NCI-H2196 treated with DMSO at 0.1 percent for 48 hours (cell line): ENCODE results near the gene PPIP5K1.
"Not testable (repeated sequence)": the region's sequence is repeated elsewhere in the genome, so short reads cannot be mapped to it uniquely, and the experiment has no call there.

ENCODE experiments used
- DNase-seq: peaks from one replicate; lab custom pipeline; 2025; ENCODE audit not compliant: unreplicated experiment; lab: John Stamatoyannopoulos, UW

The PPIP5K1 gene

DNA sequence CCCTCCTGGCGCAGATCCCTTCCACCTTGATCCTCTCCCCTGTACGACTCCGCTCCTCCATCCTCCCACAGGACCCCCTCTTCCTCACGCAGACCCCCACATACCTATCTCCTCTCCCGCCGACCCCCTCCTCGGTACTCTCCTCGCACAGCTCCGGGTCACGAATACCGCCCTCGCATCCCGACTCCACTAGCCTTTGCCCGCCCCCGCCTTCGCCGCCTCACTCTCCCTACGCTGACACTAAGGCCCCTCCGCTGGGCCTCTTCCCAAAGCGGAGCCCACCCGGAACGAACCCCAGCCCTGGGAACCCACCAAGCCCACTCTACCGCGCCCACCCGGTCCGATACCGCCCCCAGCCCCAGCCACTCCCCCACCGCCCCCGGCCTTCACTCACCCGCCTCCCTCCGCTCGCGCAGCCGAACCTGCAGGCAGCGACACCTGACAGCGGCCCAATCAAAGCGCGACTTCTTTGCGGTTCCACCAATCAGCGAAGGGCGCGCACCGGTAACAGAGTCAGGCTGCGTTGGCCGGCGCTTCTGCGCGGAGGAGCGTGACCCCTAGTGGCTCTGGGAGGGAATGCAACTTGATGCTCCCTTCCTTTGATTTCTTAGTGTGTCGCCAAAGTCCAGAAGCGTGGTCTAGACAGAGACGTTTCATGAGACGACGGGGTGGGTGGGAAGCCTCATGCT, at the start of gene PPIP5K1:
TSS of gene PPIP5K1 (minus strand) at position 431 of the 689 bp plus-strand sequence. CDS start 5,704 bp downstream, outside the sequence.
- not testable (repeated sequence) for DNase-seq

DNA sequence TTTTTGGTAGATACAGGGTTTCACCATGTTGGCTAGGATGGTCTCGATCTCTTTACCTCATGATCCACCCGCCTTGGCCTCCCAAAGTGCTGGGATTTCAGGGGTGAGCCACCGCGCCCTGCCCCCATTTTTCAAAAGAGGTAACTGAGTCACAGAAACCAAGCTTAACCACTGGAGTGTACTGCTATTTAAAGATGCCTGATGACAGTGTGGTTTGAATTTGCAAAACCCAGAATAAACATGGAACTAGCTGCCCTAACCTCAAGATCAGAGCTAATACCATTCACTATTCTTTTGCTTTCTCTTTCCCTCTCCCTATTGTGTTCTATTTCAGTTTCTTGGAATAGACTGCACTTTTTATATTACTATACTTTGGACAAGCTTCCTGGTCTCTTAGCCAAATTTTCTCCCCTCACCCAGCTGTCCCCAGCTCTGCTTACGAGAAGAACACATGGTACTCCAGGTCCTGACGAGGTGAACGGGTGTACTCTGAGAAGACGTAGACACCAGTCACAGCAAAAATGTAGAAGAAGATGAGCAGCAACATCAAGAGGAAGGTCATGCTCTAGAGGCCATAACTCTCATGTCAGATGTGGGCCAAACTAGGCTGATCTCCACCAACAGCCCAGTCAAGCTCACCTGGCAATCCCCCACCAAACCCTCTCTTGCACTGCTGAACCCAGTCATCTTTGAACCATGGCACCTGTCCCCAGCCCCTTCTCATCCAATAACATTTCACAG, 48.6 kb upstream of the PPIP5K1 start:
- not testable (repeated sequence) for DNase-seq

DNA sequence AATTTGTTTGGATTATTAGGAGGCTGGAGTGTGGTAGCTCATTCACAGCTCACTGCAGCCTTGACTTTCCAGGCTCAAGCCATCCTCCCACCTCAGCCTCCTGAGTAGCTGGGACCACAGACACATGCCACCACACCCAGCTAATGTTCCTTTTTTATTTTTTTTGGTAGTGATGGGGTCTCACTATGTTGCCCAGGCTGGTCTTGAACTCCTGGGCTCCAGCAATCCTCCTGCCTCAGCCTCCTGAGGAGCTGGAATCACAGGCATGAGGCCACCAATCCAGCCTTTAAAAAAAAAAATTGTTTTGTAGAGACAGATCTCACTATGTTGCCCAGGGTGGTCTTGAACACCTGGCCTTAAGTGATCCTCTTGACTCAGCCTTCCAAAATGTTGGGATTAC, 36.9 kb upstream of the PPIP5K1 start:
- DNase-seq: not testable (repeated sequence)

DNA sequence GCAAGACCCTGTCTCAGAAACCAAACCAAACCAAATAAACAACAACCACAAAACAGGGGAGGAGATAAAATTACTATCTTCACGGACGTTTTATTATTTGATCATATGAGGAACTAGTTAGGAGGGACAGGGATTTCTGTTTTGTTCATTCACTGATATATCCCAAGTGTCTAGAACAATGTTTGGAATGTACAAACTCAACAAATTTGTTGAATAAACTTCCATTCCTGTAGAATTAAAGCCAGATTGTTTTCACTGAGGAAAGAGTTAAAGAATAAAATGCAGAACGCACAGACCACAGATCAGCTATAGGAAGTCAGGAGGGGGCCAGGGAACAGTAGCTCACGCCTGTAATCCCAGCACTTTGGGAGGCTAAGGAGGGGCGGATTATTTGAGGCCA, 35.1 kb upstream of the PPIP5K1 start:
- DNase-seq: no peak

DNA sequence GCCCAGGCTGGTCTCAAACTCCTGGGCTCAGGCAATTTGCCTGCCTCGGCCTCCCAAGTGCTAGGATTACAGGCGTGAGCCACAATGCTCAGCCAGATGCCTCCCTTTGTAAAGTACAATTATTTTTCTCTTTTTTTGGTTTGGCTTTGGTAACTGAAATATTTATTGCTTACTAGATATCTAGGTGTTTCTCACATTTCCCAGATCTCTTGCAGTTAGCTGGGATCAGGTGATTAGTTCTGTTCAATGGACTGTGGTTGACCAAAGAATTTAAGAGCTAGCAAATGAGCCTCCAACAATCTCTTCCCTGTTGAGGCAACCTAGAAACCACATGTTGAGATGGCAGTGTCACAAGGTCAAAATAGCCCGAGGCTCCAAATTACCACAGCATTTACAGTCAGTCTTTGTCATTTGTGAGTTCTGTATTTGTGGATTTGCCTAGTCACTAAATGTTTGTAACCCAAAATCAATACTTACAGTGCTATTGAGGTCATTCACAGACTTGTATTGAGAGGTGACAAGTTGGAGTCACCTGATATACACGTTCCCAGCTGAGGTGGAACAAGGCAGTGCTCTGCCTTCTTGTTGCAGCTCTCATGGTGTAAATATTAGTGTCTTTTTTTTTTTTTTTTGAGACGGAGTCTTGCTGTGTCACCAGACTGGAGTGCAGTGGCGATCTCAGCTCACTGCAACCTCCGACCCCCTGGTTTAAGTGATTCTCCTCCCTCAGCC, 32.2 kb upstream of the PPIP5K1 start:
- DNase-seq: not testable (repeated sequence)

DNA sequence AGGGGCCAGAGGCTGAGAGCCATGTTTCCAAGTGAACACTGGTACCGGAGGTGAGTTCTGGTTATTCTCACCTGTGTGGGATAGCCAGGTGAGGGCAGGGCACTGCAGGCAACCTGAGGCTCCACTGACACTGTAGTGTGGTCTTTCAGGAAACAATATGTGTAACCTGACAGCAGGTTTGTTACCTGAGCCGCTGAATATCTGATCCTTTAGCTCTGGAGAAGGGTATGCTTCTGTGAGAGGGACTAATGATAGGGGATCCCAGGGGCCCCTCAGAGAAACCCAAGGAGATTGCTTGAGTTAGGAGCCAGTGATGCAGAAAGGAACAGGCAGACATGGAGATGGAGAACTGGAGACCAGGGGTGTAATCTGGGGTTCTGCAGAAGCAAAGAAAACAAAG, 28.7 kb upstream of the PPIP5K1 start, which contains the start of gene STRC:
TSS of gene STRC (minus strand) at position 101 of the 400 bp plus-strand sequence. CDS start at position 23, 78 bp downstream.
- DNase-seq: not testable (repeated sequence)

DNA sequence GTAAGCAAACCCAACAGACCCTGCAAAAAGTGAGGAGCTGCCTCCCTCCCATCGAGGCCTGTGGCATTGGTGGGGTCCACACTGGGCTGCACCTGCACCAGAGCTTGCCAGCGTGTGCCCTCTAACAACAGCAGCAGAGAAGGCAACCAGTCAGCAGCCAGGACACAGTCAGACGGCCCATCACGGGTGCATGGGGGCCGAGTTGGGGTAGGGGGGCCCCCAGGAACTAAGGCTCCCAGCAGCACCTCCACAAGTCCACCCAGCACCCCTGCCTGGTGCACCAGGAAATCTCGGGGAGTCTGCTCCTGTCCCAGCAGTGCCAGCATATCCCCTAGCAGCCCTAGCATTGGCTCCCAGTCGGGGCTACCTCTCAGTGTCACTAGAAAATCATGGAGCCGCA, 27.7 kb upstream of the PPIP5K1 start:
- not testable (repeated sequence) for DNase-seq

DNA sequence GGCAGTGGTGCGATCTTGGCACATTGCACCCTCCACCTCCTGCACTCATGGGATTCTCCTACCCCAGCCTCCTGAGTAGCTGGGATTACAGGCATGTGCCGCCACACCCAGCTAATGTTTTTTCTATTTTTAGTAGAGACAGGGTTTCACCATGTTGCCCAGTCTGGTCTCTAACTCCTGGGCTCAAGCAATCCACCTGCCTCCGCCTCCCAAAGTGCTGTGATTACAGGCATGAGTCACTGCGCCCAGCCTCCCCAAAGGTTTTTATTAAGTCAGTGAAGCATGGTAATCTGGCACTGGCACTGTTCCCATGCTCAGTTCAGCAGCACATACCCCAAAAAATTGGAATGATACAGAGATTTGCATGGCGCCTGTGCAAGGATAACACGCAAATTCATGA, 12.2 kb upstream of the PPIP5K1 start:
- not testable (repeated sequence) for DNase-seq

DNA sequence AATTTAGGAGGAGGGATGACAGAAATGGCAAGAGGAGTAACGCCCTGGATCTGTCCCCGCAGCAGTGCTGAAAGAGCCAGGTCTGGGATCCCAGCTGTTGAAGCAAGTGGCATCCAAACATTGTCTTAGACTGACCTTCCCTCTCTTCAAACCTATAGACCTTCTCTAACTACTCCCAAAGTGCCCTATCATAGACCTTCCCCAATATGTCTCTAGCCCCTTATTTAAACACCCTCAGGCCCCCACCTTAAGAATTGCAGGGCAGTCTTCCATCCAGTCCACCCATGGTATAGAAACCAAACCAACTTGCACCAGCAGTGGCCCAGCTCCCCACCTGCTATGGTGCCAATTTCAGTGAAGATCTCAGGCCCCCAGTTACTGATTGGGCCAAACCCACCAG, 10.2 kb upstream of the PPIP5K1 start:
- DNase-seq: not testable (repeated sequence)

DNA sequence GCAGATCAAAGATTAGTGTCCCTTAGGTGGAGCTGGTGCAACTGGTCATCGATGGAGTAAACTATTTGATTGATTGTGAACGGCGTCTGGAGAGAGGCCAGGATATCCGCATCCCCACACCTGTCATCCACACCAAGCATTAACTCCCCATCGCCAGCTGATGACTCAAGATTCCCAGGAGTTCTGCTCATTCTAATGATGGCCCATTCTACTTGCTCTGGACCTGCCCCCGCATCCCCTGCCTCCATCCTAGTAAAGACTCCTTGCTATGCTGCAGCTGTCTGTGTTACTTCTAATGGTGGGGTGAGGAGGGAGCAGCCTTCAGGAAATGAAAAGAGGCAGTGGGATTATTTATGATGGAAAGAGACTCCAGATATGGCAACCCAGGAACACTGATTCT, 9.1 kb upstream of the PPIP5K1 start:
- DNase-seq: not testable (repeated sequence)

DNA sequence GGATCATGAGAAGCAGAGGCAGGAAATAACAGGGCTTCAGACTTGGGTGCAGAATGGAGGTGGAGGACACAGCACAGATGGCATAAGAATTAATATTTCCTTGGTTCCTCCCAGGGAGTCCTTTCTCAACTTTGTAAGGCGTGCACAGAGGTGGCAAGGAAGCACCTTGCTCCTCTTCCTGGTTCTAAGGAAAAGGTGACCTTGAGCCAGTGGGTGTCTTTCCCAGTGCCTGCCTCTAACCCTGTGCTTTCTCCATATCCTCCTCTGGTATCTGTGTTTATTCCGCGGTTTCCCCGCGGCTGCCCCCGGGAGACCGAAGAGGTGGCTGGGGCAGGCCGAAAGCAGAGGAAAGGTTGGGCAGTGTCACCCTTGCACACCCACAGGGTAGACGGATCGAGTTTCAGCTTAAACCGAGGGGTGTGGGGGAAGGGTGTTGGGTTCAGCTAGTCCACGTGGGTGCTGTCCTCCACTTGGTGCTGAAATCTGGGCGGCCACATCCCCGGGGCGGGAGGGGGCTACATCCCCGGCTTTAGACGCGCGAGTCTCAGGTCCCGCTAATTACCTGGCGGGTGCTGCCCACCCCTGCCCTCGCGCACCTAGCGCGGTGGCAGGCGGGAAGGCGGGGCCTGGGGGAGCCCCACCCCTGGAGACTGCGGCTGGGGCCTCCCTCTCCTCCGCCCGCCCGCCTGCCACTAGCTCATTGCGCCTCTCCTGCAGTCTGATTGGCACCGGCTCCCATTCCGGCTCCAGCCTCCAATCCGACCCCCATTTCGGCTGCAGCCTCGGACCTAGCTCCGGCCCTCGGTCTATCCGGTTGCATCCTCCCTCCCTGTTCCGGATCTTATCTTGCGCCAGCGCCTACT, 3.6 kb upstream of the PPIP5K1 start, which contains the start of gene CKMT1B:
TSS of gene CKMT1B (plus strand) at position 700 of the 863 bp plus-strand sequence. CDS start 192 bp downstream, outside the sequence.
- not testable (repeated sequence) for DNase-seq

DNA sequence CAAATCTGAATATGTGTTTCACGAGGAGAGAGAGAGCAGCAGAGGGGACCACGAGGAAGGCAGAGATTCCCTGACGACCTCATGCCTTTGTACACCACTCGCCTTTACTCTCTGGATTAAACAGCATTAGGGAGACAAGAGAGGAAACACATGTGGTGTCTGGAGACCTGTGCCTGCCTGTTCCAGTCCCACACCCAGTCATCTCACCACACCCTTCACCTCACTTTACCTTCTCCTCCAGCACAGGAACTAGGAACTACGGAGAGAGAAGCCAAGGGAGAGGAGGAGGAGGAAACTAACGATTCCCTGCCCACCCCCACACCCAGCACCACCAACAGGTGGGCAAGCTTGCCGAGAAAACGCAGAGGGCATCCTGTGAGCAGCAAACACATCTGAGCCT, 2.8 kb upstream of the PPIP5K1 start:
- not testable (repeated sequence) for DNase-seq

DNA sequence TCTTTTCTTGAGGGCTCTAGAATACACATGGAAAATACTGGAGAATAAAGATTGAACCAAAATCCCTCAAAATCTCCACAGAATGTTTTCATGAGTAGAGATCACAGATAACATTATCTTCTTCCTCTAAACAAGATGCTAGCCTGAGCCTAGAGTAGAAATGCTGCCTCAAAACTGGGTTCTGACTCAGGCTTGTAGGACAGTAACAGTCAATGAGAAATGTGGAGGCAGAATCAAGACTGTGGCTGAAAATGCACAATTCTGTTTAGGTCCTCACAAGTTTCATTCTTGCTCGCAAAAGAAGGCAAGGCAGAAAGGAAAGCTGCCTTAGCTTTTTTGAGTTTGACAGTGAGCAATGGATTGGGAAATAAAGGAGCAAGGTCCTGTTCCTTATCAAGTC, 15.4 kb downstream of the PPIP5K1 start:
- not testable (repeated sequence) for DNase-seq

DNA sequence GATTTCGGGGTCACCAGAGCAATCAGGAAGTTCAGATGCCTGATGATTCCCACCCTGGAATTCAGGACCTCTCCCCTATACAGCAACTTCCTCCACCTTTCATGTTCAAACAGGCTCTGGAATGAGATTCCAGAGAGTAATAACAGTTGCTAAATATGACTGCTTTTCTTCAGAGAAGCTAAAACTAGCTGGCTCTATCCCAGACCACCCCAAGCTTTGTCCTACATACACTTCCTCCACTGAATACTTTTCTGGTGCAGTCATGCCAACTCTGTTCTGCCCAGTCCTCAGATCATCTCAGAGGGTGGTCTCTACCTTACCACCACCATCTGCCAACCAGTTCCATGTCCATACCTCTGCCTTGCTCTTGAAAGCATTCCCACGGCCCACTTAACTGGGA, 23.4 kb downstream of the PPIP5K1 start:
- not testable (repeated sequence) for DNase-seq

DNA sequence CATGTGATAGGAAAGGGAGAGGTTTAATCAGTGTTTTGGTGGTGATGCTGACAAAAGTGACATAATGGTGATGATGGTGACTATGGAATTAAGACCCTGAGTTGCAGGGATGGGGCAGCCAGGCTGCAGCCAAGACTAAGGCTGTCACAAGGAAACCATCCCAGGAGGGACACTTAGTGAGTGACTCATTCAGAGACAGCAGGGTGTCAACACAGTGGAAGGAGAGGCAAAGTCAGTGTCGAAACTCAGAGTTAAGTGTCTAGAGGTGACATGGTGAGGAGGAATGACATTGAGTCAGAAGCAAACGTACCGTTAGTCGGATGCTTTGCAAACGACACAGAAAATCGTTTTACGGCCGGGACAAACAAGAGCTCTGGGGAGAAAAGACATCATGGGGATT, 26.2 kb downstream of the PPIP5K1 start:
- DNase-seq: not testable (repeated sequence)

DNA sequence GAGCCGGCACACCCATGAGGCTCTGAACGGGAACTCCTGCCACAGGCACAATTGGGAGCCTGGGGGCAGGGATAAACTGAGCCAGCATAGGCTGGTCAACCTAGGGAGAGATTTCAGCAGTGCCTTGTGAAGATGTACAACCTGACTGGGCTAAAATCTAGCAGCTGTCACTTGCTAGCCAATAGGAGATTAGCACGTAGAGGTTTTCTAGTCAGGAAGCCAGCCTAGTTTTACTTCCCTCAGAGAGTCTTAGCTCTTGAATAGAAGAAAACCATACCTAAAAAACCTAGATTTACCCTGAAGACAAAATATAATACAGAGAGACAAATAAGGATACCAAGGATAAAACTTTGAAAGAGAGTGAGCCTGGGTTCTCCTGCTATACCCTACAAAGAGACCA, 27.3 kb downstream of the PPIP5K1 start:
- DNase-seq: not testable (repeated sequence)

DNA sequence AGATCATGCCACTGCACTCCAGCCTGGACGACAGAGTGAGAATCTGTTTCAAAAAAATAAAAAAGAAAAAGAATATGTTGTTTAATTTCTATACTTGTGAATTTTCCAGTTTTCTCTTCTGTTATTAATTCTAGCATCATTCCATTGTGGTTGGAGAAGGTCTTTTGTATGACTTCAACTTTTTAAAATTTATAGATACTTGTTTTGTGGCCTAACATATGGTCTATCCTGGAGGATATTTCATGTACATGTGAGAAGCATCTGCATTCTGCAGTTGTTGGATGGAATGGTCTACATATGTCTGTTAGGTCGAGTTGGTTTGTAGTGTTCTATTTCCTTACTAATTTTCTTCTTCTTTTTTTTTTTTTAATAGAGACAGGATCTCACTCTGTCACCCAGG, 37.0 kb downstream of the PPIP5K1 start:
- no peak for DNase-seq

DNA sequence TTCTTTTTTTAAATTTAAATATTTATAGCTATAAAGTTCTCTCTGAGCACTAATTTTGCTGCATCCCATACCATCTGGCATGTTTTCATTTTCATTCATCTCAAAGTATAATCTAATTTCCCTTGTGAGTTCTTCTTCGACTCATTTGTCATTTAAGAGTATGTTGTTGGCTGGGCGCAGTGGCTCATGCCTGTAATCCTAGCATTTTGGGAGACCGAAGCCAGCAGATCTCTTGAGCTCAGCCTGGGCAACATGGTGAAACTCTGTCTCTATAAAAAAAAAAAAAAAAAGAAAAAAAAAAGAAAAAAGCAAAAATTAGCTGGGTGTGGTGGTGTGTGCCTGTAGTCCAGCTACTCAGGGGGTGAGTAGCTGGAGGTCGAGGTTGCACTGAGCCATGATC, 37.8 kb downstream of the PPIP5K1 start:
- no peak for DNase-seq

DNA sequence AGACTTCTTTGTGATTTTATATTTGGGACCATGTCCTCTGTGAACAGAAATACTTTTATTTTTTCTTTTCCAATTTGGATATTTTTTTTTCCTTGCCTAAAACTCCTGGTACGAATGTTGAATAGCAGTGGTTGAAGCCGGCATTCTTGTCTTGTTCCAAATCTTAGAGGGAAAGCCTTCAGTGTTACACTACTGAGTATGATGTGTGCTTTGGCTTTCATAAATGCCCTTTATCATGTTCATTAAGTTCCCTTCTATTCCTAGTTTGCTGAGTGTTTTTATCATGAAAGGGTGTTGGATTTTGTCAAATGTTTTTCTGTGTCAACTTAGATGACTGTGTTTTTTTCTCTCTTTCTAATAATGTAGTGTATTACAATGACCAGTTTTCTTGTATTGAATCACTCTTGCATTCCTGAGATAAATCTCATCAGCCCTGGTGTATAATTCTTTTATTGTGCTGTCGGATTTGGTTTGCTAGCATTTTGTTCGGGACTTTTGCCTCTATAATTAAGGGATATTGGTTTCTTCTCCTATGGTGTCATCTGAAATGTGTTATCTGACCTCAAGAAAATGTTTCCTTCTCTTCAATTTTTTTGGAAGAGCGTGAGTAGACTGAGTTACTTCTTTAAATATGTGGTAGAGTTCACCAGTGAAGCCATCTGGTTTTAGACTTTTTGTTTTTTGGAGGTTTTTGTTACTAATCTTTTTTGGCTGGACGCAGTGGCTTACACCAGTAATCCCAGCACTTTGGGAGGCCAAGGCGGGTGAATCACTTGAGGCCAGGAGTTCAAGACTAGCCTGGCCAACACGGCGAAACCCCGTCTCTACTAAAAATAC, 39.3 kb downstream of the PPIP5K1 start:
- no peak for DNase-seq

DNA sequence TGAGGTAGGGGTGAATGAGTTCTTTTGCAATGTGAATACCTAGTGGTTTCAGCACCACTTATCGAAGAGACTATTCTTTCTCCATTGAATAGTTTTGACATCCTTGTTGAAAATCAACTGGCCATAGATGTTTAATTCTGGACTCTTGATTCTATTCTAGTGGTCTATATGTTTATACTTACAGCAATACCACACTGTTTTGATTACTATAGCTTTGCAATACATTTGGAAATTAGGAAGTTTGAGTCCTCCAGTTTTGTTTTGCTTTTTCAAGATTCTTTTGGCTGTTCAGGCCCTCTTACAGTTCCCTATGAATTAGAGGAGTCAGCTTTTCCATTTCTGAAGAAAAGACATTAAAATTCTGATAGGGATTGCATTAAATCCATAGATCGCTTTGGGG, 42.5 kb downstream of the PPIP5K1 start:
- DNase-seq: no peak
